Body of pancreas (tissue), 4 donors: Measurements from ENCODE around the gene STX16.

Experiments
- POLR2A ChIP-seq, 3 donors: fragments of 450-650 bp; IDR thresholded peaks; one replicate each; pipeline ENCODE4 v1.6.1; 2016; ENCODE audit warnings: antibody characterized with exemption in 3 of 3, mild to moderate bottlenecking in 2 of 3
- TF ChIP-seq, protein P1 (sequence below), 7 experiments: fragments of 450-650 bp in 4 of 7; fragments of 200-600 bp in 3 of 7; sonication (generic) in 3 of 7; IDR thresholded peaks; one replicate each; pipeline ENCODE4 v1.5.1; 2016 to 2019; ENCODE audit warnings: antibody characterized with exemption in 7 of 7

DNA sequence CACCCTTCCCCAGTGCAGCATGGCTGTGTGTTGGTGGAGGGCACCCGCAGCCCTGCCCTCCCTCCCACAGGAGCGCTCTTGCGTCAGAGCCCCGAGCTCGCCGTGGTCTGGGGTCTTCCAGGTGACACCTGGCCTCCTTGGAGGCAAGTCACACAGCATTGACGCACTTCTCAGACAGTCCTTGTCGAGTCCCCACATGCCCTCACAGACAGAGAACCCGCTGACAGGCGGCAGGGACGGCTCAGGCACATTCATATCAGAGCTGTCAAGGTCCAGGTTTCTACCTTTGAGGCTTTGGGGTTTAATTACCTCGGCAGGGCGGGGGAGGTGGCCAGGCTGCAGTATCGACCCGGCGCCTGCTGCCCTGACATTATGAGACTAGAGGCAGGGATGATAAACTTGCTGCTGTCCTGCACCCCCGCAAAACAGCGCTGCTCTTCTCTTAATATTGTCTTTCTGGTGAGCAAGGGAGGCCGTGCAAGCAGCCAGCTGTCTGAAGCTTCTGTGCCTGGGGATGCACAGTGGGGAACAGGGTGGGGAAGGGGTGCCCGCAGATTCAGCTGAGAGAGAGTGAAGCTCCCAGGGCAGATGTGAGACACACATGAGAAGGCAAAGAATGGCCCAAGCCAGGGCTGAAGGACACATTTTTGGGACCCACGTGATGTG, 46.3 kb downstream of the STX16 start:
- TF ChIP-seq, protein P1, sequence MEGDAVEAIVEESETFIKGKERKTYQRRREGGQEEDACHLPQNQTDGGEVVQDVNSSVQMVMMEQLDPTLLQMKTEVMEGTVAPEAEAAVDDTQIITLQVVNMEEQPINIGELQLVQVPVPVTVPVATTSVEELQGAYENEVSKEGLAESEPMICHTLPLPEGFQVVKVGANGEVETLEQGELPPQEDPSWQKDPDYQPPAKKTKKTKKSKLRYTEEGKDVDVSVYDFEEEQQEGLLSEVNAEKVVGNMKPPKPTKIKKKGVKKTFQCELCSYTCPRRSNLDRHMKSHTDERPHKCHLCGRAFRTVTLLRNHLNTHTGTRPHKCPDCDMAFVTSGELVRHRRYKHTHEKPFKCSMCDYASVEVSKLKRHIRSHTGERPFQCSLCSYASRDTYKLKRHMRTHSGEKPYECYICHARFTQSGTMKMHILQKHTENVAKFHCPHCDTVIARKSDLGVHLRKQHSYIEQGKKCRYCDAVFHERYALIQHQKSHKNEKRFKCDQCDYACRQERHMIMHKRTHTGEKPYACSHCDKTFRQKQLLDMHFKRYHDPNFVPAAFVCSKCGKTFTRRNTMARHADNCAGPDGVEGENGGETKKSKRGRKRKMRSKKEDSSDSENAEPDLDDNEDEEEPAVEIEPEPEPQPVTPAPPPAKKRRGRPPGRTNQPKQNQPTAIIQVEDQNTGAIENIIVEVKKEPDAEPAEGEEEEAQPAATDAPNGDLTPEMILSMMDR (IDR thresholded peaks at IDR 0.05) = no peak
- no peak for TF ChIP-seq POLR2A (IDR thresholded peaks at IDR 0.05)
